A549 treated with AZD9567 at 1 μM for 4 hours (cell line): ENCODE measurements around the gene ZNF761. TPM values are rescaled to one million over a fixed set of nuclear protein-coding genes. Genes with fewer than 3 reads are reported as not detected.

ENCODE experiments used
- total RNA-seq: library from RNA; stranded (reverse); fragments of 200-300 nt; extraction: Qiagen RNA extraction; gene quantifications from 5 replicates; pipeline ENCODE4 v1.2.3, GENCODE V29; 2022; ENCODE audit not compliant: insufficient read depth

Gene ZNF761
- total RNA-seq: 7.7 to 9.6 TPM (median 8.6 TPM) in 5 replicates

DNA sequence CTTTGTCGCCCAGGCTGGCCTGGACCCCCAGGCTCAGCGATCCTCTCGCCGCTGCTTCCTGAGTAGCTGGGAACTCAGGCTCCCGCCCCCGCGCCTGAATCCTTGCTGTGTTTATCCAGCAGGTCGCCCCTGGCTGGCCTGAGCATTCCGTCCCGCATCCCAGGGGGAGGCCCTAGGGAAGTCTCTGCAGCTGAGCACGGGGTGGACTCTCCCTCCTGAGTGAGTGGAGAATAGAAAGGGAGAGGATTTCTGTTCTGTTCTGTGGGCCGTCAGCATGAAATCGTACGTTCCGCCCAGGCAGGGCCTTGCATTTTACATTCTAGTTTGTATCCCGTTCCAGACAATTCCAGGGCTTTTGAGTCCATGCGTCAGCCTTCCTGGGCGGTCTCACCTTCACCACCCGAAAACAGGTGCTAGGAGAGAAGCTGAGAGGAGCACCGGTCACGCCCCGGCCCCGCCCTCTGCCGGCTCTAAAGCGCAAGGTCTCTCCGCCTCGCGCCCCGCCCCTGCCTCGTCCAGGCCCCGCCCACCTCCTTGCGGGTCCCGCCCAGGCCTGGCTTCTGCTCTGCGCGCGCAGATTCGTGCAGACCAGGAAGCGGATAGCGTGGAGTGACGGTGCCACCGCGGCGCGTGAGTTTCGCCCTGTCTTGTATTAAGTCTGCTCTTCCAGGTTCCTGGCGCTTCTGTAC, at the start of gene ZNF761:
TSS of gene ZNF761 (plus strand) at position 586 of the 689 bp plus-strand sequence. CDS start 15,285 bp downstream, outside the sequence.

DNA sequence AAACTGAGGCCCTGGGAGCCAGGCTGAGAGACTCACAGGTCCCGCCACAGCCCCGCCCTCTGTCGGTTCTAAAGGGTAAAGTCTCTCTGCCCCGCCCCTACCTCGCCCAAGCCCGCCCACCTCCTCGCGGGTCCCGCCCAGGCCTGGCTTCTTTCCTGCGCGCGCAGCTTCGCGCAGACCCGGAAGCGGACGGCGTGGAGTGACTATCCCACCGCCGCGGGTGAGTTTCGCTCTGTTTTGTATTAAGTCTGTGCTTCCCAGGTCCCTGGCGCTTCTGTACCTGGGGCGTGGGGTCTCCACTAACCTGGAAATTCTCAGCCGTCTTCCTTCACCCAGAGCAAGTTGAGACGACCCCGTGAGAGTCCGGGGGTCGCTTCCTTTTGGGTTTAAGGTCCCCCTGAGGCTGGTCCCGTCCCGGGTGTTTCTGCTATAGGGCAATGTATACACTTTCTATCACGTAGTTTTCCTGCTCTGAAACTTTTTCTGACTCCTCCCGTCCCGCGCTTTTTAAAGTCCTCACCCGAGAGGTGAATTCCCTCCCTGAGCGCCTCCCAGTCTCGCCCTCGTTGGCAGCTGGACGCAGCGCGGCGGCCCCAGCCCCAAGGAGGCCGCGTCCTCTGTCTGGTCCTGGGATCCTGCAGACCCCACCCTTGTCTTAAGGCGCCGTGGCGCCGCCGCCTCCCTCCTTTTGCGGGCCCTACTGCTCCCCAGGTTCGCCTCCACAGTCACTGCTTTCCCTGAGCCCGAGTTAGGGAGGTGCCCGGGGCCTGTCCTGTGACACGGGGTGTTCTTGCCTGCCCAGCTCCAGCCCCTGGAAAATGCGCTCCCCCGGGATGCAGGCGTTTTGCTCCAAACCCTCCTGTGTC, 36.6 kb upstream of the ZNF761 start, which contains the start of gene ZNF765:
TSS of gene ZNF765 (plus strand) at position 176 of the 866 bp plus-strand sequence. CDS start 2,867 bp downstream, outside the sequence.

DNA sequence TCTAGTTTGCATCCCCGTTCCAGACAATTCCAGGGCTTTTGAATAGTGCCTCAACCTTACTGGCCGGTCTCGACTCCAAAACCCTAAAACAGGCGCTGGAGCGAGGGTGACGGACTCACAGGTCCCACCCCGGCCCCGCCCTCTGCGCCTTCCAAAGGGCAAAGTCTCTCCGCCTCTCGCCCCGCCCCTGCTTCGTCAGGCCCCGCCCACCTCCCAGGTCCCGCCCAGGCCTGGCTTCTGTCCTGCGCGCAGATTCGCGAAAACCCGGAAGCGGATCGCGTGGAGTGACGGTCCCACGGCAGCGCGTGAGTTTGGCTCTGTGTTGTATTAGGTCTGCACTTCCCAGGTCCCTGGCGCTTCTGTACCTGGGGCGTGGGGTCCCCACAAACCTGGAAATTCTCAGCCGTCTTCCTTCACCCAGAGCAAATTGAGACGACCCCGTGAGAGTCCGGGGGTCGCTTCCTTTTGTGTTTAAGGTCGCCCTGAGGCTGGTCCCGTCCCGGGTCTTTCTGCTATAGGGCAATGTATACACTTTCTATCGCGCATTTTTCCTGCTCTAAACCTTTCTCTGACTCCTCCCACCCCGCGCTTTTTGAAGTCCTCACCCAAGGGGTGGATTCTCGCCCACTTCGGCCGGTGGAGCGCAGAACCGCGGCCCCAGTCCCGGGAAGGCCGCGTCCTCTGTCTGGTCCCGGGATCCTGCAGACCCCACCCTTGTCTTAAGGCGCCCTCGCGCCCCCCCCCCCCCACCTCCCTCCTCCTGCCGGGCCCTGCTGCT, 35.9 kb downstream of the ZNF761 start, which contains the start of gene ZNF813:
TSS of gene ZNF813 (plus strand) at position 249 of the 778 bp plus-strand sequence. CDS start 16,090 bp downstream, outside the sequence.

Other genes starting within 250 kb of the ZNF761 start
- gene ZNF665, start 238.6 kb upstream of the ZNF761 start, total RNA-seq: not detected in 5 replicates
- not detected in 5 replicates for gene ZNF677, start 177.1 kb upstream of the ZNF761 start, total RNA-seq
- gene VN1R2, start 173.7 kb upstream of the ZNF761 start, total RNA-seq: not detected in 5 replicates
- gene VN1R4, start 164.3 kb upstream of the ZNF761 start, total RNA-seq: not detected in 5 replicates
- gene ZNF845, start 98.2 kb upstream of the ZNF761 start, total RNA-seq: 3.0 to 4.7 TPM (median 3.5 TPM) in 5 replicates
- gene ZNF525, start 66.3 kb upstream of the ZNF761 start, total RNA-seq: 0.16 to 0.35 TPM (median 0.26 TPM) in 4 of 5 replicates, not detected in the other
- 3.6 to 4.2 TPM (median 4.0 TPM) in 5 replicates for gene ZNF765, start 36.8 kb upstream of the ZNF761 start, total RNA-seq
- 0.14 to 0.20 TPM (median 0.17 TPM) in 4 of 5 replicates, not detected in the other for gene ZNF813, start 35.7 kb downstream of the ZNF761 start, total RNA-seq
- 7.2 to 12.8 TPM (median 11.5 TPM) in 5 replicates for gene ZNF331, start 106.2 kb downstream of the ZNF761 start, total RNA-seq
- not detected in 5 replicates for gene DPRX, start 200.0 kb downstream of the ZNF761 start, total RNA-seq